GM18909 (cell line): ENCODE data around the gene LASP1NB.

ENCODE experiments used
- ATAC-seq: cut with Tn5 transposase; IDR thresholded peaks from one replicate; pipeline ENCODE4 v1.9.1; 2021; ENCODE audit warnings: mild to moderate bottlenecking; ENCODE audit not compliant: unreplicated experiment, poor library complexity

LASP1NB gene

DNA sequence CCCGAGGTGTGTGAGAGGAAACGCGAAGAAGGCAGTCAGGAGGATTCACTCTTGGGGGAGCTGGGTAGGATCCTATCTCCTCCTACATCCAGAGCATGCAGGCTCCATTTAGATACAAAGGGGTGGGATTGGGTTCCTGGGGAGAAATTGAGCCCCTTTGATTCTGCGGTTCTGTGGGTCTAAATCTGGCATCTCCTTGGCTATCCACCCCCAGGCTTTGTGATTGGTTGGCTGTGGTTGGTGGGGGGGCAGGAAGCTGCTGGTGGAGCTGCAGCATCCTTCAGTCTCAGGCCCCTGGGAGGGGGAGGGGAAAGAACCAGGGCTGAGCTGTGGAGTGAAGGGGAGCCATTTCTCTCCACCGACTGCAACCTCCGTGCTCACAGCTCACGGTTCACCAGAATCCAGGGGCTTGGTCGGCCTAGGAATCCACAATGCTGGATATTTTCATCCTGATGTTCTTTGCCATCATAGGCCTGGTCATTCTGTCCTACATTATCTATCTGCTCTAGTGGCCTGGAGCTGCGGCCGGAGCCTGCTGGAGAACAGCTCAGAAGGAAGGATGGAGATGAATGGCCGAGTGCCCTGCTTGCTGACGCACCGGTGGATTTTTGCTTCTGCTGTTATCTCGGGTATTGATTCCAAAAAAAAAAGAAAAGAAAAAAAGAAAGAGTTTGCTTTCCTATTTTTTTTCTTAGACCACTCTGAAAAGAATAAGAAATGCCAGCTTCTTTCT is at the start of gene LASP1NB:
Gene LASP1NB (plus strand): TSS at position 352 of the 733 bp plus-strand sequence.
- no peak for ATAC-seq

DNA sequence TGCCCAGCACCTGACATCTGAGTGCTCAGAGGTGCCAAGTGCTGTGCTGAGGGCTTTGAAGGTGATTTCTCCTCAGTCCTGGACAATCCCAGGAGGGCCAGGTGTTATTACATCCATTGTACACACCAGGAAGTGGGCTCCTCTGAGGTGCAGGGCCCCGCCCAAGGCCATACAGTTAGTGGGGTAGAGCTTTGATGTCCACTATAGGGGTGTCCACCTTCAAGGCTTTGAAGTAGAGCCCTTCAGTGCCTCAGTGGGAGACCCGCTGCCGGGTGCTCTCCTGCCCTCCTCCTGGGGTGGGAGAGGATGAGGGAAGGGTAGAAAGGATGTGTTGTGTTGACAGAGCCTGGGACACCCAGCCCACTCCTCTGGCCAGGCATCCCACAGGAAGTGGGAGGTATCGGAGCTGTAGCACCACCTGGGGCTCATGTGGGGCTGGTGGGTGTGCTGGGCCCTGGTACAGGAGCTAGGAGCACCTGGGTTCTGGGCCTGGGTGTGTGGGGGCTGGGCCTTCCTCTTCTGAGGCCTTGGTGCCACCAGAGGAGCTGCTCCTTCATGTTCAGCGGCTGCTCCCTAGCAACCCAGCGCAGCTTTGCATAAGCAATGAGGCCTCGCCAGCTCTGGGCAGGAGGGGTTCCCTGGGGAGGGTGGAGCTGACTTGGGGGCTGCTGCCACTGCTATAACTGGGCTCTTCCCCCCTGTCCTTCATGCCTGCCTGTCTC is 48.1 kb upstream of the LASP1NB start:
- no peak for ATAC-seq

- ATAC-seq, result no peak
Observed at GRCh38 chr17:38879878-38880665, 45.3 kb upstream of the LASP1NB start.

DNA sequence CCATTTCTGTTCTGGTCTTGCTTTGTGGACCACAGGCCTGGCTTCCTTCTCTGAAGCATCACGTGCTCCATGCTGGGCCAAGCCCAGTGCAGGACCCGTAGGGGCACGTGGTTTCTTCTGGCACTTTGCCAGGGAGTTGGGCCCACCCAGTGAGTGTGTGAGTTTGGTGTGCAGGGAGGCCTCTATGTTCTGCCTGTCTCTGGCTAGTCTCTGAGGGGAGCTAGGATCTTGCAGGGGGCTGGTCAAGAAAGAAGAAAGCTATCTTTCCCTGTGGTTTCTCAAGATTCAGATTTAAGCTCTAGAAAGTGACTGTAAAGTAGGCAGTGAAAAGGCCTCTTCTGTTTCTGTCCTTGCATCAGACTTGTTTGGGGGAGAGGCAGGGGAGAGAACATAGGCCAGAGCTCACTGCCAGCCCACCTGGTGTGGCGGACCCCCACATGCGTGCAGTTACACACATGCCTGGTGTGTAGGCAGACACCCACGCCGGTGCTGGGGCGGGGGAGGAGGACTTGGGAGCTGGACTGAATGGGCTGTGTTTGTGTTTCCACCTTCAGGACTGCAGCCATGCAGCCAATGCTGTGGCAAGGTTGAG is 43.7 kb upstream of the LASP1NB start:
- ATAC-seq, result no peak

- ATAC-seq, result no peak
Observed at GRCh38 chr17:38882870-38883269, 42.5 kb upstream of the LASP1NB start.

GRCh38 chr17:38883592-38884526 is 41.6 kb upstream of the LASP1NB start:
- ATAC-seq, result no peak

DNA sequence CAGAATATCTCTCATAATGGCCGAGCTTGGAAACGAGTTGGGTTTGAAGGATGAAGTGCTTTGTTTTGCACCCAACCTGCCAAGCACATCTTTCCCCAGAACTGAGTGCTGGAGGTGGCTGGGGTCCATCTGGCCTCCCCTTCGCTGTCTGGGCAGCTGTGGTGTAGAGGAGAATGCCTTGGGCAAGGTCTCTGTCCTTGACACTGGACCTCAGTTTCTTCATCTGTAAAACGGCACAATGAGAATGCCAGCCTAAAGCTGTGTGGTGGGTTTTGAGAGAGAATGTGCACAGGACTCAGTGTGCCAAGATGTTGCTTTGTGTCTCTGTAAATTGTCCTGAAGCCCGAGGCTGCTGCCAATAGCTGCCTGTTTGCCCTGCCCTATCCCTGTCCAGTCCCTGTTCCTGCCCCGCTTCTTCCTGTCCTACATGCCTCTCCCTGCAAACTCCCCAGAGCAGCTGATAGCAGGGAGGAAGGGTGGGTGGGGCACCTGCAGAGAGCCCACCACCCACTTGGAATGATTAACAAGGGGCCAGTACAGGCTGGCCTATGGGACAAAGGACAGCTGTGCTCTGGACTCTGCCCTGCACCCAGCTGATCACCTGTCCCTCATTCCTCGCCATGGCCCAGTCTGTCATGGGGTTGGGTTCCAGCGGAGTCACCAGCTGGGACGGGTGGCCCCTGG is 40.2 kb upstream of the LASP1NB start:
- no peak for ATAC-seq

DNA sequence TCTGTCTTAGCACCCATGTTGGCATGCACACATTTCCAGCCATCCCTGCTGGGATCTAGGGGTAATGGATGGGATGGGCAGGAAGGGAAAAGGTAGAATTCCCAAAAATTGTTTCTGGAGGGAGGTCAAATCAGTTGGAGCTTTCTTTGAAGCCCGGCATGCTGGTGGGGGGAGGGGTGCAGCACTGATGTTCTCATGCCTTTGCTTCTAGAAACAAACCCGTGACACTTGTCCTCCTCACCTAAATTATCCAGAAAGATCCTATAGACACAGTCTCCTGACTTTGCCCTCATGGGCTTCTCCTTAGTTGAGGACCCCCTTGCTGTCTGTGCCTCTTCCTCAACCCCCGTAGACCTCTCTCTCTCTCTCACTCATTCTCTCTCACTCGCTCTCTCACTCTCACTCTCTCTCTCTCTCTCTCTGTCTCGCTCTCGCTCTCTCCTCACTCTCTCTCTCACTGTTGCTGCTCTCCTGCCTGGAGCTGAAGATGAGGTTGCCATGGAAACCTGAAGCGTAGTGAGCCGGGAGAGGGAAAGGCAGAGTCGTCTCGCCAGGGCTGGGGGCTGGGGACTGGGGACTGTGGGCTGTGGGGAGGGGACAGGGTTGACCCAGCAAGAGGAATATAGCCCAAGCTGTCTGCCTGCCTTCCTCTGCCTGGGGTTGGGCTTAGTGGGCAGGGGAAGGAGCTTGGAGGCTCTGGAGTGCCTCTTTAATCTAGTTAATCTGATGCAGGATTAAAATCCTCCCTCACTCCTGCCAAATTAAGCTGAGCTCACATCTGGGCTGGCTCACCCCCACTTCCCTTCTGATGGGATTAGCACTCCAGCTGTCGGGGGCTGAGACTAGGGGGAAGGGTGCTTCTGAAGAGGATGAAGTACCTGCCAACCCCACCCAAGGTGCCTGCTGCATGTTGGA is 39.4 kb upstream of the LASP1NB start:
- ATAC-seq, result no peak

GRCh38 chr17:38886643-38887010 is 38.8 kb upstream of the LASP1NB start:
- no peak for ATAC-seq

DNA sequence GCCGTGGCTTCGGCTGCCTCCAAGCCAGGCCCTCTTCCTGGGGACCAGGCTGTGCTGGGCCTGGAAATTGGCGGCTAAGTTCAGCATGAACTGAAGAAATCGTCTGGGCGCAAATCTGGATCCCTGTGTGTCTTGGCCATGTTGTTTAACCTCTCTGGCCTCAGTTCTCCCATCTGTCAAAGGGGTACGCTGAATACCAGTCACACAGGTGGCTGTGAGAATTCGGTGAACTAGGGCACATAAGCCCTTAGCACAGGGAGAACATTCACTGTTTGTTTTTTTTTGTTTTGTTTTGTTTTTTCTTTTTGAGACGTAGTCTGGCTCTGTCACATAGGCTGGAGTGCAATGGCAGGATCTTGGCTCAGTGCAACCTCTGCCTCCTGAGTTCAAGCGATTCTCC is 36.6 kb upstream of the LASP1NB start:
- ATAC-seq, result no peak

GRCh38 chr17:38889745-38890409 is 35.5 kb upstream of the LASP1NB start:
- ATAC-seq, result no peak

DNA sequence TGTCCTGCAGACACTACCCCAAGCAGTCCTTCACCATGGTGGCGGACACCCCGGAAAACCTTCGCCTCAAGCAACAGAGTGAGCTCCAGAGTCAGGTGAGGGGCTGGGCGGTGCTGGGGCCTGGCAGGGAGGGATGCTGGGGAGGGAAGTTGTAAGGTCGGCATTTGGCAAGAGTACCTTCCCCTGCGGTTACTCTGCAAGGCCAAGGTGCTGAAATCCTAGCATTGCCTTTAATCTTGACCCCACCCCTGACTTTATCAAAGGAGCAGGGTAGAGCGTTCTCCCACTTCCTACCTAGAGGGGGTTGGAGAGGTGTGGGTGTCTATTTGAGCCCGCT is 35.0 kb upstream of the LASP1NB start:
- ATAC-seq, result no peak

GRCh38 chr17:38891441-38891840 is 34.0 kb upstream of the LASP1NB start:
- no peak for ATAC-seq

GRCh38 chr17:38892083-38892482 is 33.3 kb upstream of the LASP1NB start:
- ATAC-seq, result no peak

DNA sequence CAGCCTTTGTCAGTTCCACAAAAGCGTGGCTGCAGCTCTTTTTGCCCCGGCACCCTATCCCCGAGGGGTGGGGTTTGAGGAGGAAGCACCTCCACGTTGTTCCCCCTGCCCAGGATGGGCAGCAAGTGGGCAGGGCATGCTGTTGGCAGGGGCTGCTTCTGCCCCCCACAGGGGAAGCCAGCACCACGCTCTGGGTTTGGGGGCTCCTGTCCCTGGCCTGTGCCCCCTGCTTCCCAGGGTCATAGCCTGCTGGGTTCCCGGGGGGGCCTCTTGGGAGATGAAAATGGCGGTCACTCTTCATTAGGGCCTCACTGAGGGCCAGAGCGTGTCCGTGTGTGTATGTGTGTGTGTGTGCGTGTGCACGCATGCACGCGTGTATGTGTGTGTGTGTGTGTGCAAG is 32.8 kb upstream of the LASP1NB start:
- no peak for ATAC-seq

GRCh38 chr17:38893113-38893512 is 32.3 kb upstream of the LASP1NB start:
- ATAC-seq, result no peak

GRCh38 chr17:38893607-38894006 is 31.8 kb upstream of the LASP1NB start:
- ATAC-seq, result no peak

- ATAC-seq, result no peak
Observed at GRCh38 chr17:38894276-38894675, 31.1 kb upstream of the LASP1NB start.
